ENCODE results near the gene ERN1.

ERN1 gene

DNA sequence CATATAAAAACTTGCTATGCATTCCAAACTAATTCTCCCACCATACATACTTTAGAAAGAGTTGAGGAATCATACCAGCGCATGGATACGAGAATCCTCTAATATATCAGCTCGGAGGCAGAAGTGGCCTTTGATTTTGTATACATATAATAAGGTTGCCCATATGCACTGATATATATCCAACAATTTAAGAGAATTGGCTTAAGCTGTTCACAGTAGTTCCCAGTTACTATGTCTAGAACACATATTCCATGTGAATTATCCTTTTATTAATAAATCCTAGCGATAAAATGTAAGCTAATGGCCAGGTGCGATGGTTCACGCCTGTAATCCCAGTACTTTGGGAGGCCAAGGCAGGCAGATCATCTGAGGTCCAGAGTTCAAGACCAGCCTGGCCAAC, 19.3 kb upstream of the ERN1 start (continued):
- TF ChIP-seq TRIM28 (IDR thresholded peaks at IDR 0.05; ENCODE audit: borderline replicate concordance, low read length): no peak
- TF ChIP-seq ZNF311 (tag by site-specific recombination; IDR thresholded peaks at IDR 0.05; ENCODE audit: borderline replicate concordance): no peak
- TF ChIP-seq ZNF677 (tag by site-specific recombination; IDR thresholded peaks at IDR 0.05): no peak
- TF ChIP-seq ZNF548 (tag by site-specific recombination; IDR thresholded peaks at IDR 0.05): no peak
- no peak for TF ChIP-seq HOXC10 (CRISPR knock-in tag; IDR thresholded peaks at IDR 0.05)
- TF ChIP-seq ZBTB7A (tag by site-specific recombination; IDR thresholded peaks at IDR 0.05; ENCODE audit: low read depth): no peak
- TF ChIP-seq GLIS2 (tag by site-specific recombination; IDR thresholded peaks at IDR 0.05): no peak
- no peak for TF ChIP-seq SP7 (tag by site-specific recombination; IDR thresholded peaks at IDR 0.05)
- TF ChIP-seq ZNF555 (tag by site-specific recombination; conservative IDR thresholded peaks at IDR 0.05): no peak
- TF ChIP-seq, protein P1, sequence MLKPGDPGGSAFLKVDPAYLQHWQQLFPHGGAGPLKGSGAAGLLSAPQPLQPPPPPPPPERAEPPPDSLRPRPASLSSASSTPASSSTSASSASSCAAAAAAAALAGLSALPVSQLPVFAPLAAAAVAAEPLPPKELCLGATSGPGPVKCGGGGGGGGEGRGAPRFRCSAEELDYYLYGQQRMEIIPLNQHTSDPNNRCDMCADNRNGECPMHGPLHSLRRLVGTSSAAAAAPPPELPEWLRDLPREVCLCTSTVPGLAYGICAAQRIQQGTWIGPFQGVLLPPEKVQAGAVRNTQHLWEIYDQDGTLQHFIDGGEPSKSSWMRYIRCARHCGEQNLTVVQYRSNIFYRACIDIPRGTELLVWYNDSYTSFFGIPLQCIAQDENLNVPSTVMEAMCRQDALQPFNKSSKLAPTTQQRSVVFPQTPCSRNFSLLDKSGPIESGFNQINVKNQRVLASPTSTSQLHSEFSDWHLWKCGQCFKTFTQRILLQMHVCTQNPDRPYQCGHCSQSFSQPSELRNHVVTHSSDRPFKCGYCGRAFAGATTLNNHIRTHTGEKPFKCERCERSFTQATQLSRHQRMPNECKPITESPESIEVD (tag by site-specific recombination; IDR thresholded peaks at IDR 0.05): no peak
- TF ChIP-seq ZNF214 (tag by site-specific recombination; IDR thresholded peaks at IDR 0.05; ENCODE audit: borderline replicate concordance): no peak

DNA sequence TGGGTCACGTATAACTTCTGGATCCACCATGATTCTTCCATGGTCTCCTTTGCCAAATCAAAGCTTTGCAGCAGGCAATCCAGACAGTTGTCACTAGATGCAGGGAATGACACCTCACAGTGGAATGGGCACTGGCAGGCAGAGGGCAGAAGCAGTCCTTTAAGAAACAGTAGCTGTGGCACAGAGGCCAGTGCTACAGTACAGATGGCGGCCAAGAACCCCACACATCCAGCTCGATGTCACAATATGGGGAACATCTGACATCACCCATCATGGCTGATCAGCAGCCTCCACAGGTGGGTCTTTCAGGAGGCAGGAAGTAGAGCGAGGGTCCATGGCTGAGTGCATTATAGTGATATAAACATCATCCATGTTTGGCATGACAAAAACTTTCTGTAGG, 18.8 kb upstream of the ERN1 start:
- Histone ChIP-seq H3K27ac (ENCODE audit: extremely low read depth, low read depth, low read length) (no peak overlapping the region), H3K9me3 (ENCODE audit: control insufficient read depth, insufficient read depth, low read depth, low read length) (no peaks in the 10 kb centered on the region), H3K4me3 (ENCODE audit: low read depth, low read length) (no peak overlapping the region), H3K4me1 (ENCODE audit: control insufficient read depth, insufficient read depth, low read length) (no peaks in the 10 kb centered on the region), H3K36me3 (ENCODE audit: control insufficient read depth in 2 of 2, insufficient read depth in 1 of 2, low read length in 2 of 2) (peaks cover 2 to 47% of the 10 kb centered on the region in 2 experiments; a peak in 2 of 3 replicates)
- CTCF ChIA-PET: interaction anchor here (1.0 to 8.1 kb wide), 5 partner anchors 11 to 229 kb away, joined by 3 to 59 read pairs (median 4); no protein-coding TSS in a partner anchor
- TF ChIP-seq ZNF76 (tag by site-specific recombination; IDR thresholded peaks at IDR 0.05; ENCODE audit: borderline replicate concordance, low read depth) (no peak), SCRT2 (tag by site-specific recombination; IDR thresholded peaks at IDR 0.05) (peak; percentile 60), SCRT1 (tag by site-specific recombination; IDR thresholded peaks at IDR 0.05; ENCODE audit: borderline replicate concordance) (0 out of 2 replicates have a peak, but pooled peaks have one; percentile 35)
- POLR2A ChIA-PET: interaction anchor here (0.7 to 0.9 kb wide), 2 partner anchors 54 to 114 kb away, joined by 3 to 4 read pairs; no protein-coding TSS in a partner anchor

DNA sequence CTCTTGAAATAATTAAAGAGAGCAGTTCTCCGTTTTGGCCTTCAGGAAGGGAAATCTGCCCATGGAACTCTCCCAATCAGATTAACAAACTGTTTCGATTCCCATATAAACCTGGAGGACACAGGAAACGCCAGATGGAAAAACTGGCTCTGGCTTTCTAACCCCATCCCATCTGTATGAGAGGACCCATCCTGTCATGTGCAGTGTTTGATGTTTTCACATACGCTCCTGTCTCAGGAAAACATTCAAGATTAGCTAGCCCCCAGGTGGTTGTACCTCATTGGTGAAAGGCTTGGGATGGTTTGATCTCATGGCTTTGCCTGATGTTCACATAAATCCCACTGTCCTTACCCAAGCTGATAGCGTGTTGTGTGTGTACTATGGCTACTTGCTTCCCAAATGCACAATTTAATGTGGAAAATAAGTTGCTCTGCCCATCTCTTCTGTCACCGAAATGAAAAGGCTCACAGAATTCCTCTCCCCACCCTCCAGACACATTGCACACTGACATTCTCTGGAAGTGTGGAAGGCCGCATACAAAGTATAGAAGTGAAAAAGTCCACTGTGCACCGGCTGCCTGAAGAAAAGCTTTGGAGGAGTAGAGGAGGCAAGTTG, 18.2 kb upstream of the ERN1 start:
- Histone ChIP-seq H3K4me1 (ENCODE audit: control insufficient read depth, insufficient read depth, low read length) (no peaks in the 10 kb centered on the region), H3K36me3 (ENCODE audit: control insufficient read depth in 2 of 2, insufficient read depth in 1 of 2, low read length in 2 of 2) (peaks cover 0 to 42% of the 10 kb centered on the region in 2 experiments; a peak in 2 of 3 replicates), H3K9me3 (ENCODE audit: control insufficient read depth, insufficient read depth, low read depth, low read length) (no peaks in the 10 kb centered on the region), H3K4me3 (ENCODE audit: low read depth, low read length) (no peak overlapping the region), H3K27ac (ENCODE audit: extremely low read depth, low read depth, low read length) (no peak overlapping the region)
- CTCF ChIA-PET: interaction anchor here (1.0 to 8.1 kb wide), 4 partner anchors 10 to 133 kb away, joined by 4 to 59 read pairs (median 10); no protein-coding TSS in a partner anchor
- POLR2A ChIA-PET: interaction anchor here (0.8 to 1.1 kb wide), 3 partner anchors 11 to 121 kb away, joined by 3 read pairs; no protein-coding TSS in a partner anchor
- TF ChIP-seq GLIS2 (tag by site-specific recombination; IDR thresholded peaks at IDR 0.05) (no peak), ZFP69B (tag by site-specific recombination; IDR thresholded peaks at IDR 0.05) (no peak), KLF7 (tag by site-specific recombination; IDR thresholded peaks at IDR 0.05; ENCODE audit: borderline replicate concordance) (no peak), ZNF585B (tag by site-specific recombination; IDR thresholded peaks at IDR 0.05) (no peak), ZNF140 (tag by site-specific recombination; IDR thresholded peaks at IDR 0.05) (no peak), SP3 (tag by site-specific recombination; IDR thresholded peaks at IDR 0.05) (0 out of 2 replicates have a peak, but pooled peaks have one; percentile 1), ZBTB7A (tag by site-specific recombination; IDR thresholded peaks at IDR 0.05; ENCODE audit: low read depth) (no peak), ZNF561 (tag by site-specific recombination; IDR thresholded peaks at IDR 0.05; ENCODE audit: borderline replicate concordance) (no peak), ZFHX2 (tag by site-specific recombination; conservative IDR thresholded peaks at IDR 0.05) (no peak), ZNF48 (tag by site-specific recombination; IDR thresholded peaks at IDR 0.05) (no peak)
- TF ChIP-seq, protein P2, sequence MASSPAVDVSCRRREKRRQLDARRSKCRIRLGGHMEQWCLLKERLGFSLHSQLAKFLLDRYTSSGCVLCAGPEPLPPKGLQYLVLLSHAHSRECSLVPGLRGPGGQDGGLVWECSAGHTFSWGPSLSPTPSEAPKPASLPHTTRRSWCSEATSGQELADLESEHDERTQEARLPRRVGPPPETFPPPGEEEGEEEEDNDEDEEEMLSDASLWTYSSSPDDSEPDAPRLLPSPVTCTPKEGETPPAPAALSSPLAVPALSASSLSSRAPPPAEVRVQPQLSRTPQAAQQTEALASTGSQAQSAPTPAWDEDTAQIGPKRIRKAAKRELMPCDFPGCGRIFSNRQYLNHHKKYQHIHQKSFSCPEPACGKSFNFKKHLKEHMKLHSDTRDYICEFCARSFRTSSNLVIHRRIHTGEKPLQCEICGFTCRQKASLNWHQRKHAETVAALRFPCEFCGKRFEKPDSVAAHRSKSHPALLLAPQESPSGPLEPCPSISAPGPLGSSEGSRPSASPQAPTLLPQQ (tag by site-specific recombination; IDR thresholded peaks at IDR 0.05): no peak
- TF ChIP-seq, protein P3, sequence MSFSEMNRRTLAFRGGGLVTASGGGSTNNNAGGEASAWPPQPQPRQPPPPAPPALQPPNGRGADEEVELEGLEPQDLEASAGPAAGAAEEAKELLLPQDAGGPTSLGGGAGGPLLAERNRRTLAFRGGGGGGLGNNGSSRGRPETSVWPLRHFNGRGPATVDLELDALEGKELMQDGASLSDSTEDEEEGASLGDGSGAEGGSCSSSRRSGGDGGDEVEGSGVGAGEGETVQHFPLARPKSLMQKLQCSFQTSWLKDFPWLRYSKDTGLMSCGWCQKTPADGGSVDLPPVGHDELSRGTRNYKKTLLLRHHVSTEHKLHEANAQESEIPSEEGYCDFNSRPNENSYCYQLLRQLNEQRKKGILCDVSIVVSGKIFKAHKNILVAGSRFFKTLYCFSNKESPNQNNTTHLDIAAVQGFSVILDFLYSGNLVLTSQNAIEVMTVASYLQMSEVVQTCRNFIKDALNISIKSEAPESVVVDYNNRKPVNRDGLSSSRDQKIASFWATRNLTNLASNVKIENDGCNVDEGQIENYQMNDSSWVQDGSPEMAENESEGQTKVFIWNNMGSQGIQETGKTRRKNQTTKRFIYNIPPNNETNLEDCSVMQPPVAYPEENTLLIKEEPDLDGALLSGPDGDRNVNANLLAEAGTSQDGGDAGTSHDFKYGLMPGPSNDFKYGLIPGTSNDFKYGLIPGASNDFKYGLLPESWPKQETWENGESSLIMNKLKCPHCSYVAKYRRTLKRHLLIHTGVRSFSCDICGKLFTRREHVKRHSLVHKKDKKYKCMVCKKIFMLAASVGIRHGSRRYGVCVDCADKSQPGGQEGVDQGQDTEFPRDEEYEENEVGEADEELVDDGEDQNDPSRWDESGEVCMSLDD (tag by site-specific recombination; IDR thresholded peaks at IDR 0.05): no peak
- TF ChIP-seq, protein P4, sequence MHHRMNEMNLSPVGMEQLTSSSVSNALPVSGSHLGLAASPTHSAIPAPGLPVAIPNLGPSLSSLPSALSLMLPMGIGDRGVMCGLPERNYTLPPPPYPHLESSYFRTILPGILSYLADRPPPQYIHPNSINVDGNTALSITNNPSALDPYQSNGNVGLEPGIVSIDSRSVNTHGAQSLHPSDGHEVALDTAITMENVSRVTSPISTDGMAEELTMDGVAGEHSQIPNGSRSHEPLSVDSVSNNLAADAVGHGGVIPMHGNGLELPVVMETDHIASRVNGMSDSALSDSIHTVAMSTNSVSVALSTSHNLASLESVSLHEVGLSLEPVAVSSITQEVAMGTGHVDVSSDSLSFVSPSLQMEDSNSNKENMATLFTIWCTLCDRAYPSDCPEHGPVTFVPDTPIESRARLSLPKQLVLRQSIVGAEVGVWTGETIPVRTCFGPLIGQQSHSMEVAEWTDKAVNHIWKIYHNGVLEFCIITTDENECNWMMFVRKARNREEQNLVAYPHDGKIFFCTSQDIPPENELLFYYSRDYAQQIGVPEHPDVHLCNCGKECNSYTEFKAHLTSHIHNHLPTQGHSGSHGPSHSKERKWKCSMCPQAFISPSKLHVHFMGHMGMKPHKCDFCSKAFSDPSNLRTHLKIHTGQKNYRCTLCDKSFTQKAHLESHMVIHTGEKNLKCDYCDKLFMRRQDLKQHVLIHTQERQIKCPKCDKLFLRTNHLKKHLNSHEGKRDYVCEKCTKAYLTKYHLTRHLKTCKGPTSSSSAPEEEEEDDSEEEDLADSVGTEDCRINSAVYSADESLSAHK (tag by site-specific recombination; IDR thresholded peaks at IDR 0.05): peak; percentile 47

Measured in HEK293 (cell line).